GM12873 (cell line): Measurements from ENCODE around the gene PLEKHA4.

Source experiments
- CTCF ChIP-seq: IDR thresholded peaks from 2 replicates; pipeline ENCODE4 v1.5.1; 2012; ENCODE audit warnings: low read depth, mild to moderate bottlenecking, moderate library complexity, low read length, control low read depth; ENCODE audit not compliant: insufficient read depth; ENCODE audit errors: missing control alignments

PLEKHA4 gene

GRCh38 chr19:48797103-48797502, 71.3 kb downstream of the PLEKHA4 start:
- TF ChIP-seq CTCF: no peak

DNA sequence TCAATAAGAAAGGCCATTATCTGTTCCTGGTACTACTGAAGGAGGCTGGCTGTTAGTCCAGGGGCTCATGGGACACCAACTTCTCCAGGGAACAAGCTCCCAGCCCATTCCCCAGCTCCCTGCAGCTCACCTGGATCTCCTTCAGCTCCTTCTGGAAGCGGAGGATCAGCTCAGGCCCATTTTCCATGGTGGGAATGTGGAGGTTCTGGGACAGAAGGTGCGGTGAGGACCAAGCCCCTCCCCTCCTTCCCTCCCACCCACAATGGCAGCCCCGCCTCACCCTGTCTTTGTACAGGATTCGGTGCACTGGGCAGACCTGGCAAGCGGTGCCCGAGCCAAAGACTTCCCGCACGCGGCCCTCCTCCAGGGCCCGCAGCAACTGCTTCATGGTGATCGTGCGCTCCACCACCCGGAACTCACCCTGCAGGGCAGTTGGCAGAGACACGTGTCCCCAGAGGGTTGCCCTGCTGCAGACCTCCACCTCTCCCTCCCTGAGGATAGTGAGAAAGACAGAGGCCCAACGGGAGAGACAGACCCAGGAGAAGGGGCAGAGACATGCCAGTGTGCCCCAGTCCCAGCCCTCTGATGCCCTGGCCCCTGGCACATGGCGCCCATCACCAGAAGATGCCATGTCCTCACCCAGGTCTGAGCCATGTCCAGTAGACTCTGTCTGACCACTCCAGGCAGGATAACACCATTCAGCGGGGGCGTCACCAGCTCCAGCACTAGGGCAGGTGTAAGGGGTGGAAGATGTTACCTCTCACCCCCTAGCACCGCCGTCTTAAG, 71.9 kb downstream of the PLEKHA4 start:
- no peak for TF ChIP-seq CTCF

- no peak for TF ChIP-seq CTCF
Measured at GRCh38 chr19:48795685-48796070, 72.7 kb downstream of the PLEKHA4 start.

- TF ChIP-seq CTCF: peak; percentile 93
Measured at GRCh38 chr19:48795055-48795684, 73.2 kb downstream of the PLEKHA4 start.

DNA sequence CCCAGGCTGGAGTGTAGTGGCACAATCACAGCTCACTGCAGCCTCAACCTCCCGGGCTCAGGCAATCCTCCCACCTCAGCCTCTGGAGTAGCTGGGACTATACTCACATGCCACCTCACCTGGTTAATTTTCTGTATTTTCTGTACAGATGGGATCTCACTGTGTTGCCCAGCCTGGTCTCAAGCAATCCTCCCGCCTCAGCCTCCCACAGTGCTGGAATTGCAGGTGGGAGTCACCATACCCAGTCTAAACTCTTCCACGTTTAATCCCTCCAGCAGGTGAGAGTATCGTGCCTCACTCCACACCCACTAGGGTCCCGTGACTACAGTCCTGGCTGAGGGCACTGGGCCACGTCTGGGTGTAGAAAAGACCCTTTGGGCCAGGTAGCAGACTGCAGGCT, 74.1 kb downstream of the PLEKHA4 start:
- no peak for TF ChIP-seq CTCF

DNA sequence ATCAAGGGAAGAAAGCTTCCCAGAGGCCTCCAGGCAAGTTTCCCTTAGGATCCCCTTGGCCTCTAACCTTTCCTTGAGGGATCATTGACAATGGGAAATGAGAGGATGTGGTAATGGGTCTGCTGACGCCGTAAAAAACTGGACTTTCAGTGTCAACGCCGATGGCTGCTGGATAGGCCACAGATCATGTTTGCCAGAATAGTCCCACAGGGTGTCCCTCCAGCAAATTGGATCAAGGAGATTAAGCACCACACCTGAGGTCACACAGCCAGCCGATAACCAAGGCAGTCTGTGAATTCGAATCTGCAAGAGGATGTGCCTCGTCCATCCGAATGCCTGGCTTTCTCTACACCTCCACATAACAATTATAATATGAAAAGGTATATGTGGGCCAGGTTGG, 75.1 kb downstream of the PLEKHA4 start:
- no peak for TF ChIP-seq CTCF
